CD4-positive, alpha-beta T cell (primary cell): ENCODE measurements around the gene PPP1R13B. TPM values are rescaled to one million over a fixed set of nuclear protein-coding genes. Genes with fewer than 3 reads are reported as not detected.

ENCODE experiments used
- ATAC-seq: fragments of 200-7000 bp; cut with Tn5 transposase; one replicate; pipeline ENCODE4 v1.10.0; 2022; ENCODE audit warnings: mild to moderate bottlenecking; ENCODE audit not compliant: poor library complexity
- CTCF ChIA-PET: fragments of 350-600 bp; sonication (Branson Sonifier 250); formaldehyde crosslinking; loops from one replicate; lab custom pipeline; 2021; ENCODE audit warnings: antibody characterized with exemption, inconsistent platforms; lab: Charles Lee
- POLR2A ChIA-PET: fragments of 350-600 bp; sonication (Branson Sonifier 250); formaldehyde crosslinking; loops from one replicate; lab custom pipeline; 2021; ENCODE audit warnings: antibody characterized with exemption, inconsistent platforms; lab: Charles Lee
- DNase-seq, 14 experiments: peaks; one replicate each; pipeline ENCODE4 v3.0.0-alpha.2; 2013 to 2020; ENCODE audit warnings: mixed read lengths in 2 of 14
- H3K27ac ChIP-seq, 2 donors: one replicate each; pipeline versions ENCODE4 v1.5.1 to v1.7.0; 2013; ENCODE audit warnings: low read length in 2 of 2, low read depth in 1 of 2, mild to moderate bottlenecking in 1 of 2
- H3K27me3 ChIP-seq, 2 experiments: 1 replicate in 1 of 2; 2 replicates in 1 of 2; pipeline versions ENCODE4 v1.6.1 to v1.7.0; 2013; ENCODE audit warnings: low read length in 2 of 2, control low read depth in 1 of 2, mild to moderate bottlenecking in 1 of 2, moderate library complexity in 1 of 2; ENCODE audit not compliant: insufficient read depth in 2 of 2, control insufficient read depth in 1 of 2
- H3K36me3 ChIP-seq: one replicate; pipeline ENCODE4 v1.6.1; 2013; ENCODE audit warnings: low read length, control low read depth; ENCODE audit not compliant: insufficient read depth
- H3K4me1 ChIP-seq: one replicate; pipeline ENCODE4 v1.6.1; 2013; ENCODE audit warnings: low read length, control low read depth; ENCODE audit not compliant: insufficient read depth
- H3K4me3 ChIP-seq: one replicate; pipeline ENCODE4 v1.5.1; 2013; ENCODE audit warnings: mild to moderate bottlenecking, low read length, moderate library complexity
- H3K9me3 ChIP-seq, 2 experiments: 1 replicate in 1 of 2; 2 replicates in 1 of 2; pipeline versions ENCODE4 v1.6.1 to v1.7.0; 2013; ENCODE audit warnings: low read length in 2 of 2, mild to moderate bottlenecking in 2 of 2, control low read depth in 1 of 2, moderate library complexity in 1 of 2; ENCODE audit not compliant: control insufficient read depth in 1 of 2, insufficient read depth in 1 of 2
- H3K27ac Mint-ChIP-seq: one replicate; pipeline ENCODE4 v1.8.0; 2020; ENCODE audit warnings: mixed read lengths
- H3K27me3 Mint-ChIP-seq: one replicate; pipeline ENCODE4 v1.8.0; 2021; ENCODE audit warnings: mixed read lengths
- H3K36me3 Mint-ChIP-seq: one replicate; pipeline ENCODE4 v1.8.0; 2021; ENCODE audit warnings: low read depth, mixed read lengths
- H3K4me1 Mint-ChIP-seq: one replicate; pipeline ENCODE4 v1.8.0; 2021; ENCODE audit warnings: low read depth, mixed read lengths
- H3K4me3 Mint-ChIP-seq: one replicate; pipeline ENCODE4 v1.8.0; 2020; ENCODE audit warnings: mild to moderate bottlenecking, mixed read lengths
- H3K9me3 Mint-ChIP-seq: one replicate; pipeline ENCODE4 v1.8.0; 2020; ENCODE audit warnings: mixed read lengths
- intact Hi-C, 2 experiments: fragments of 100-400 bp; cut with DNase I in 1 of 2; cut with micrococcal nuclease in 1 of 2; formaldehyde crosslinking; loops; one replicate each; pipeline versions ENCODE4 v1.15.1 to v1.9.0; 2023 to 2025; cut with DNase I, micrococcal nuclease
- total RNA-seq, 174 experiments: library from RNA in 2 of 174; stranded (reverse) in 2 of 174; gene quantifications; one replicate each; pipeline ENCODE4 v1.2.3 and lab custom pipeline; 2021 to 2026
- TF ChIP-seq, protein P1 (sequence below): fragments of 200-600 bp; IDR thresholded peaks from one replicate; pipeline ENCODE4 v1.8.0; 2022; ENCODE audit warnings: antibody characterized with exemption, mild to moderate bottlenecking

PPP1R13B gene
- total RNA-seq, 2 experiments from 2014 or later: 14.3 to 14.4 TPM

DNA sequence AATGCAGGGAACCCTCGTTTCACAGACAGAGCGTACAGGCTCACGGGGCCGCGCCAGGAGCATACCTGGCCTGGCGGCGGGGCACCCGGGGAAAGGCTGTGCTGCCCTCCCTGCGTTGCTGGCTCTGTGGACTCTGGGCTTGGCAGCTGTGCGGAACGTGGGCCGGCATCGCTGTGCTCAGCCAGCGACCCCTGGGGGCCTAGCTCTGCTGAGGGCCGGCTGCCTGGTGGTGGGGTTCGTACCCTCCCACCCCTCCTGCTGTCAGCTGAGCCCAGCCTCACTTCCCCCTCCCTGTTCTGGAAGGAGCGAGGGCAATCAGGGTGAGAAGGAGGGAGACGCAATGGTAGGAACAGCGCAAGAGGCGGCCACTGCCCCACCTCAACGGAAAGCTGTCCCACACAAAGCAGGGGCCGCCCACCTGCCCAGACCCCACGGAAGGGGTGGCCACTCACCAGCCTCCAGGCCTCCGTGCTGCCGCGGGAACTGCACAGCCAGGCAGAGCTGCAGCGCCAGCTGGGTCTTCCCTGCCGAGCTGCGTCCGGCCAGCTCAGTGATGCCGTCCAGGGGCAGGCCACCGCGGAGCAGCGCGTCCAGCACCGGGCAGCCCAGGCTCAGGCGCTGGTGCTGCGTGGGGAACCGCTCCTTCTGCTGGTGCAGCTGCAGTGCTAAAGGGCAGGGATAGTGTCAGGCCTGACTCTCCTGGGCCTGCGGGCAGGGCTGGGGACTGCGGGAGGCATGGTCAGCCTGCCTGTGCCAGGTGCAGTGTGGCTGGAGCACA lies 140.6 kb downstream of the PPP1R13B start:
- H3K27ac ChIP-seq: no peak overlapping the region
- H3K36me3 ChIP-seq: peaks cover 19% of the 10 kb centered on the region
- H3K4me1 ChIP-seq: peaks cover 4% of the 10 kb centered on the region
- POLR2A ChIA-PET: interaction anchor here (0.9 kb wide), 1 partner anchor 9 kb away, joined by 4 read pairs; the partner anchor contains the start of genes XRCC3 and ZFYVE21
- ATAC-seq: no peak
- H3K4me3 Mint-ChIP-seq: no peak overlapping the region
- TF ChIP-seq, protein P1, sequence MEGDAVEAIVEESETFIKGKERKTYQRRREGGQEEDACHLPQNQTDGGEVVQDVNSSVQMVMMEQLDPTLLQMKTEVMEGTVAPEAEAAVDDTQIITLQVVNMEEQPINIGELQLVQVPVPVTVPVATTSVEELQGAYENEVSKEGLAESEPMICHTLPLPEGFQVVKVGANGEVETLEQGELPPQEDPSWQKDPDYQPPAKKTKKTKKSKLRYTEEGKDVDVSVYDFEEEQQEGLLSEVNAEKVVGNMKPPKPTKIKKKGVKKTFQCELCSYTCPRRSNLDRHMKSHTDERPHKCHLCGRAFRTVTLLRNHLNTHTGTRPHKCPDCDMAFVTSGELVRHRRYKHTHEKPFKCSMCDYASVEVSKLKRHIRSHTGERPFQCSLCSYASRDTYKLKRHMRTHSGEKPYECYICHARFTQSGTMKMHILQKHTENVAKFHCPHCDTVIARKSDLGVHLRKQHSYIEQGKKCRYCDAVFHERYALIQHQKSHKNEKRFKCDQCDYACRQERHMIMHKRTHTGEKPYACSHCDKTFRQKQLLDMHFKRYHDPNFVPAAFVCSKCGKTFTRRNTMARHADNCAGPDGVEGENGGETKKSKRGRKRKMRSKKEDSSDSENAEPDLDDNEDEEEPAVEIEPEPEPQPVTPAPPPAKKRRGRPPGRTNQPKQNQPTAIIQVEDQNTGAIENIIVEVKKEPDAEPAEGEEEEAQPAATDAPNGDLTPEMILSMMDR: no peak
- H3K27me3 ChIP-seq: no peaks in the 10 kb centered on the region
- H3K4me3 ChIP-seq: no peak overlapping the region
- H3K4me1 Mint-ChIP-seq: no peaks in the 10 kb centered on the region
- H3K9me3 ChIP-seq: no peaks in the 10 kb centered on the region
- H3K36me3 Mint-ChIP-seq: peaks cover 27% of the 10 kb centered on the region
- DNase-seq: no peak
- no peak overlapping the region for H3K27ac Mint-ChIP-seq
- no peaks in the 10 kb centered on the region for H3K9me3 Mint-ChIP-seq
- intact Hi-C loops: no loop called here
- CTCF ChIA-PET: no interaction called here
- H3K27me3 Mint-ChIP-seq: no peaks in the 10 kb centered on the region

DNA sequence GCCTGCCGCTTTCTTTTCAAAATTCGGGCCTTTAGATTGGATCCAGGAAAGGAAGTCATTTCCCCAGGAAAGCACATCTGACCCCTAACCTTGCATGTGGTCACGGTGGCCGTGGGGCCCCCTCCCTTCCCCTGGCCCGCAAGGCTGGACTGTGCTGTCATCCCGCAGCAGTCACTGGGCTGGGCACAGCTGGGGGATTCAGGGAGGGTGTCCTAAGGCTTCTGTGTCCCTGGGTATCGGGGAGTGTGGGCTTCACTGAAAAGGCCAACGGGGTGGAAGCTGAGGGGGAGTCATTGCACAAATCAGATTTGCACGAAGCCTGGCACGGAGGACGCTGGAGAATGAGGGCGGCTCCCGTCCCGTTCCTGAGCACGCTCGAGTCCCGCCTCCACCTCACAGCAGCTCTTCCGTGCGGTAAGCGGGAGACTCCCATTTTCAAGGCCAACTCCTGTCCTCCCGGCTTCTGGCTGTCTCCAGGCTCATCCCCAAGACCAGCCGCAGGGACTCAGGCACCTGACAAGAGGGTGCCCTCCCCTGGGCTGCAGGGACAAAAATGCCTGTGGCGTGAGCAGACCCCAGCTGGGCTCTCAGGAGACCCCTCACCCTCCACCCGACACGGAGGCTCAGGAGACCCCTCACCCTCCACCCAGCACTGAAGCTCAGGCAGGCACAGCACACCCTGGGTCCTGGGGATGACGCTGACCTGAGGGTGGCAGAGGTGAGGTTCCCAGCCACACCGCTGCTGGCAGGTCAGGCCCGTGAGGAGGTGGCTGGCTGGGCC lies 141.7 kb downstream of the PPP1R13B start:
- TF ChIP-seq, protein P1: no peak
- H3K27me3 Mint-ChIP-seq: no peaks in the 10 kb centered on the region
- ATAC-seq: no peak
- Histone ChIP-seq H3K36me3 (peaks cover 23% of the 10 kb centered on the region), H3K9me3 (no peaks in the 10 kb centered on the region), H3K27me3 (no peaks in the 10 kb centered on the region), H3K4me3 (no peak overlapping the region), H3K4me1 (peaks cover 2% of the 10 kb centered on the region), H3K27ac (no peak overlapping the region)
- CTCF ChIA-PET: no interaction called here
- no peak overlapping the region for H3K4me3 Mint-ChIP-seq
- no peak for DNase-seq
- POLR2A ChIA-PET: interaction anchor here (0.9 to 1.4 kb wide), 2 partner anchors 10 kb away, joined by 3 to 4 read pairs; partner anchors contain the start of genes XRCC3 and ZFYVE21
- intact Hi-C loops: no loop called here
- H3K9me3 Mint-ChIP-seq: no peaks in the 10 kb centered on the region
- no peak overlapping the region for H3K27ac Mint-ChIP-seq
- no peaks in the 10 kb centered on the region for H3K4me1 Mint-ChIP-seq
- peaks cover 33% of the 10 kb centered on the region for H3K36me3 Mint-ChIP-seq

DNA sequence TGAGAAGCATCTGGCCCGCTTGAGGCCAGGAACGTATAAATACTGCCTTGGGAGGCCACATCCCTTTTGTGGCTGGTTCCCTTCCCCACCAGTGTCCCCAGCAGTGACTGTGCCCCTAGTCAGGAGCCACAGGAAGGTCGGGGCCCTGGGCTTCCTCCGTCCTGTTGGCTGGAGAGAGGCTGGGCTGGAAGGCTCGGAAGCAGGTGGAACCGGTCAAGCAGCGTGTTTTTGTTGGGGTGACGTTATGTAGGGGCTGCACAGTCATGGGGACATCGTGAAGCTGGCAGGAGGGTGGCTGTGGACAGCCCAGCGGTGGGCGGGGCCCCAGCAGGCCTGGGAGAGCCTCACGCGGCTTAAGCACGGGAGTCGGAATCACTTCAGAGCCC lies 142.3 kb downstream of the PPP1R13B start:
- ChIA-PET POLR2A (interaction anchor here (1.4 kb wide), 1 partner anchor 10 kb away, joined by 3 read pairs; the partner anchor contains the start of genes XRCC3 and ZFYVE21), CTCF (interaction anchor here (0.6 kb wide), 1 partner anchor 17 kb away, joined by 4 read pairs; no protein-coding TSS in a partner anchor)
- H3K27me3 ChIP-seq: no peaks in the 10 kb centered on the region
- H3K4me3 ChIP-seq: no peak overlapping the region
- no peak overlapping the region for H3K27ac ChIP-seq
- peaks cover 28% of the 10 kb centered on the region for H3K36me3 ChIP-seq
- Mint-ChIP-seq H3K27me3 (no peaks in the 10 kb centered on the region), H3K36me3 (peaks cover 33% of the 10 kb centered on the region), H3K9me3 (no peaks in the 10 kb centered on the region), H3K27ac (no peak overlapping the region), H3K4me3 (no peak overlapping the region), H3K4me1 (no peaks in the 10 kb centered on the region)
- no peak for DNase-seq
- TF ChIP-seq, protein P1: no peak
- peaks cover 2% of the 10 kb centered on the region for H3K4me1 ChIP-seq
- H3K9me3 ChIP-seq: no peaks in the 10 kb centered on the region
- intact Hi-C loops: no loop called here
- no peak for ATAC-seq
